ENCODE data around the gene ASTN2. TPM values are rescaled to one million over a fixed set of nuclear protein-coding genes. Genes with fewer than 3 reads are reported as not detected.

ASTN2 gene
- total RNA-seq, 1 donor from 2014 or later: 2.8 TPM

GRCh38 chr9:117122953-117123352 is 291.9 kb downstream of the ASTN2 start:
- peaks cover 8% of the 10 kb centered on the region for H3K9me3 Mint-ChIP-seq
- intact Hi-C loops (cut with micrococcal nuclease): no loop called here
- no peak for DNase-seq
- no peaks in the 10 kb centered on the region for H3K4me1 Mint-ChIP-seq
- no peaks in the 10 kb centered on the region for H3K27me3 Mint-ChIP-seq
- no peaks in the 10 kb centered on the region for H3K36me3 Mint-ChIP-seq (ENCODE audit: low read depth)
- no peak overlapping the region for H3K4me3 Mint-ChIP-seq
- H3K27ac Mint-ChIP-seq: no peak overlapping the region

GRCh38 chr9:117122102-117122501 is 292.8 kb downstream of the ASTN2 start:
- Mint-ChIP-seq H3K4me3 (no peak overlapping the region), H3K27me3 (no peaks in the 10 kb centered on the region), H3K9me3 (peaks cover 8% of the 10 kb centered on the region), H3K4me1 (no peaks in the 10 kb centered on the region), H3K27ac (no peak overlapping the region), H3K36me3 (ENCODE audit: low read depth) (no peaks in the 10 kb centered on the region)
- intact Hi-C loops (cut with micrococcal nuclease): no loop called here
- no peak for DNase-seq

- Mint-ChIP-seq H3K4me3 (no peak overlapping the region), H3K4me1 (no peaks in the 10 kb centered on the region), H3K27me3 (no peaks in the 10 kb centered on the region), H3K9me3 (peaks cover 8% of the 10 kb centered on the region), H3K27ac (no peak overlapping the region), H3K36me3 (ENCODE audit: low read depth) (no peaks in the 10 kb centered on the region)
- no peak for DNase-seq
- intact Hi-C loops (cut with micrococcal nuclease): no loop called here
Measured at GRCh38 chr9:117121316-117121715, 293.5 kb downstream of the ASTN2 start.

GRCh38 chr9:117120061-117120460 is 294.8 kb downstream of the ASTN2 start:
- DNase-seq: no peak
- no peaks in the 10 kb centered on the region for H3K4me1 Mint-ChIP-seq
- intact Hi-C loops (cut with micrococcal nuclease): no loop called here
- peaks cover 8% of the 10 kb centered on the region for H3K9me3 Mint-ChIP-seq
- H3K27me3 Mint-ChIP-seq: no peaks in the 10 kb centered on the region
- H3K36me3 Mint-ChIP-seq (ENCODE audit: low read depth): no peaks in the 10 kb centered on the region
- H3K27ac Mint-ChIP-seq: no peak overlapping the region
- H3K4me3 Mint-ChIP-seq: no peak overlapping the region

- no peaks in the 10 kb centered on the region for H3K27me3 Mint-ChIP-seq
- DNase-seq: no peak
- peaks cover 7% of the 10 kb centered on the region for H3K9me3 Mint-ChIP-seq
- no peaks in the 10 kb centered on the region for H3K4me1 Mint-ChIP-seq
- no peak overlapping the region for H3K4me3 Mint-ChIP-seq
- H3K27ac Mint-ChIP-seq: no peak overlapping the region
- no peaks in the 10 kb centered on the region for H3K36me3 Mint-ChIP-seq (ENCODE audit: low read depth)
- intact Hi-C loops (cut with micrococcal nuclease): no loop called here
Measured at GRCh38 chr9:117116084-117116483, 298.8 kb downstream of the ASTN2 start.

GRCh38 chr9:117114768-117115167 is 300.1 kb downstream of the ASTN2 start:
- no peaks in the 10 kb centered on the region for H3K36me3 Mint-ChIP-seq (ENCODE audit: low read depth)
- intact Hi-C loops (cut with micrococcal nuclease): no loop called here
- no peaks in the 10 kb centered on the region for H3K27me3 Mint-ChIP-seq
- DNase-seq: no peak
- H3K9me3 Mint-ChIP-seq: peaks cover 5% of the 10 kb centered on the region
- no peaks in the 10 kb centered on the region for H3K4me1 Mint-ChIP-seq
- H3K4me3 Mint-ChIP-seq: no peak overlapping the region
- H3K27ac Mint-ChIP-seq: no peak overlapping the region

GRCh38 chr9:117104716-117105495 is 310.0 kb downstream of the ASTN2 start:
- DNase-seq: no peak
- intact Hi-C loops (cut with micrococcal nuclease): no loop called here
- peaks cover 3% of the 10 kb centered on the region for H3K9me3 Mint-ChIP-seq
- no peaks in the 10 kb centered on the region for H3K4me1 Mint-ChIP-seq
- no peaks in the 10 kb centered on the region for H3K27me3 Mint-ChIP-seq
- H3K36me3 Mint-ChIP-seq (ENCODE audit: low read depth): no peaks in the 10 kb centered on the region
- H3K27ac Mint-ChIP-seq: no peak overlapping the region
- no peak overlapping the region for H3K4me3 Mint-ChIP-seq

- H3K36me3 Mint-ChIP-seq (ENCODE audit: low read depth): no peaks in the 10 kb centered on the region
- intact Hi-C loops (cut with micrococcal nuclease): no loop called here
- H3K4me3 Mint-ChIP-seq: no peak overlapping the region
- H3K4me1 Mint-ChIP-seq: no peaks in the 10 kb centered on the region
- H3K27ac Mint-ChIP-seq: no peak overlapping the region
- no peak for DNase-seq
- H3K27me3 Mint-ChIP-seq: no peaks in the 10 kb centered on the region
- peaks cover 3% of the 10 kb centered on the region for H3K9me3 Mint-ChIP-seq
Measured at GRCh38 chr9:117104206-117104605, 310.7 kb downstream of the ASTN2 start.

GRCh38 chr9:117103438-117104110 is 311.3 kb downstream of the ASTN2 start:
- no peaks in the 10 kb centered on the region for H3K4me1 Mint-ChIP-seq
- no peaks in the 10 kb centered on the region for H3K27me3 Mint-ChIP-seq
- no peak overlapping the region for H3K4me3 Mint-ChIP-seq
- no peaks in the 10 kb centered on the region for H3K36me3 Mint-ChIP-seq (ENCODE audit: low read depth)
- intact Hi-C loops (cut with micrococcal nuclease): no loop called here
- no peak overlapping the region for H3K27ac Mint-ChIP-seq
- no peak for DNase-seq
- H3K9me3 Mint-ChIP-seq: peaks cover under 1% of the 10 kb centered on the region

- Mint-ChIP-seq H3K4me3 (no peak overlapping the region), H3K4me1 (no peaks in the 10 kb centered on the region), H3K27me3 (no peaks in the 10 kb centered on the region), H3K27ac (no peak overlapping the region), H3K36me3 (ENCODE audit: low read depth) (no peaks in the 10 kb centered on the region), H3K9me3 (no peaks in the 10 kb centered on the region)
- intact Hi-C loops (cut with micrococcal nuclease): no loop called here
- DNase-seq: no peak
Measured at GRCh38 chr9:117101008-117101407, 313.8 kb downstream of the ASTN2 start.

GRCh38 chr9:117098331-117098730 is 316.5 kb downstream of the ASTN2 start:
- no peak overlapping the region for H3K27ac Mint-ChIP-seq
- DNase-seq: no peak
- H3K4me1 Mint-ChIP-seq: no peaks in the 10 kb centered on the region
- intact Hi-C loops (cut with micrococcal nuclease): no loop called here
- no peak overlapping the region for H3K4me3 Mint-ChIP-seq
- no peaks in the 10 kb centered on the region for H3K36me3 Mint-ChIP-seq (ENCODE audit: low read depth)
- no peaks in the 10 kb centered on the region for H3K9me3 Mint-ChIP-seq
- no peaks in the 10 kb centered on the region for H3K27me3 Mint-ChIP-seq

- DNase-seq: no peak
- H3K27me3 Mint-ChIP-seq: no peaks in the 10 kb centered on the region
- H3K36me3 Mint-ChIP-seq (ENCODE audit: low read depth): no peaks in the 10 kb centered on the region
Measured at GRCh38 chr9:117097761-117098160, 317.1 kb downstream of the ASTN2 start.

GRCh38 chr9:117096138-117096537 is 318.7 kb downstream of the ASTN2 start:
- H3K9me3 Mint-ChIP-seq: no peaks in the 10 kb centered on the region

More at GRCh38 chr9:117097761-117098160, 317.1 kb downstream of the ASTN2 start:
- H3K4me3 Mint-ChIP-seq: no peak overlapping the region
- no peaks in the 10 kb centered on the region for H3K4me1 Mint-ChIP-seq
- H3K27ac Mint-ChIP-seq: no peak overlapping the region
- intact Hi-C loops (cut with micrococcal nuclease): no loop called here
- no peaks in the 10 kb centered on the region for H3K9me3 Mint-ChIP-seq

GRCh38 chr9:117095081-117095480 is 319.8 kb downstream of the ASTN2 start:
- Mint-ChIP-seq H3K36me3 (ENCODE audit: low read depth) (no peaks in the 10 kb centered on the region), H3K27me3 (no peaks in the 10 kb centered on the region), H3K27ac (no peak overlapping the region), H3K4me1 (no peaks in the 10 kb centered on the region), H3K4me3 (no peak overlapping the region), H3K9me3 (no peaks in the 10 kb centered on the region)
- no peak for DNase-seq
- intact Hi-C loops (cut with micrococcal nuclease): no loop called here

More at GRCh38 chr9:117096138-117096537, 318.7 kb downstream of the ASTN2 start:
- no peak overlapping the region for H3K4me3 Mint-ChIP-seq
- intact Hi-C loops (cut with micrococcal nuclease): no loop called here
- H3K27ac Mint-ChIP-seq: no peak overlapping the region
- no peaks in the 10 kb centered on the region for H3K4me1 Mint-ChIP-seq
- no peak for DNase-seq
- no peaks in the 10 kb centered on the region for H3K27me3 Mint-ChIP-seq
- H3K36me3 Mint-ChIP-seq (ENCODE audit: low read depth): no peaks in the 10 kb centered on the region
